ENCODE data around the gene SLC35G3.
"Not testable (repeated sequence)": the region's sequence is repeated elsewhere in the genome, so short reads cannot be mapped to it uniquely, and the experiment has no call there.

The SLC35G3 gene

GRCh38 chr17:35202582-35202981 is 8.4 kb upstream of the SLC35G3 start:
- DNase-seq, result not testable (repeated sequence)

- not testable (repeated sequence) for DNase-seq
Measured at GRCh38 chr17:35195062-35195461, 869 bp upstream of the SLC35G3 start.

GRCh38 chr17:35192708-35193107 is 1.5 kb downstream of the SLC35G3 start:
- no peak for DNase-seq

GRCh38 chr17:35191001-35191695 is 3.0 kb downstream of the SLC35G3 start:
- DNase-seq, result no peak

GRCh38 chr17:35189291-35189690 is 4.9 kb downstream of the SLC35G3 start:
- DNase-seq, result no peak

GRCh38 chr17:35188111-35188510 is 6.1 kb downstream of the SLC35G3 start:
- no peak for DNase-seq

GRCh38 chr17:35187481-35187880 is 6.7 kb downstream of the SLC35G3 start:
- no peak for DNase-seq

GRCh38 chr17:35185849-35186248 is 8.3 kb downstream of the SLC35G3 start:
- no peak for DNase-seq

- DNase-seq, result no peak
Measured at GRCh38 chr17:35184274-35184673, 9.9 kb downstream of the SLC35G3 start.

- DNase-seq, result no peak
Measured at GRCh38 chr17:35183332-35183731, 10.9 kb downstream of the SLC35G3 start.

GRCh38 chr17:35179379-35179778 is 14.8 kb downstream of the SLC35G3 start:
- DNase-seq, result not testable (repeated sequence)

GRCh38 chr17:35176897-35177296 is 17.3 kb downstream of the SLC35G3 start:
- DNase-seq, result peak in 1 of 2 donors; percentile 15

- DNase-seq, result peak in 1 of 2 donors; percentile 14
Measured at GRCh38 chr17:35175638-35176415, 18.4 kb downstream of the SLC35G3 start.

- peak in 1 of 2 donors; percentile 15 for DNase-seq
Measured at GRCh38 chr17:35174835-35175334, 19.3 kb downstream of the SLC35G3 start.

GRCh38 chr17:35172321-35172720 is 21.9 kb downstream of the SLC35G3 start:
- not testable (repeated sequence) for DNase-seq

- DNase-seq, result no peak
Measured at GRCh38 chr17:35171834-35172233, 22.4 kb downstream of the SLC35G3 start.

GRCh38 chr17:35170968-35171771 is 23.0 kb downstream of the SLC35G3 start:
- DNase-seq, result peak in 1 of 2 donors; percentile 34

GRCh38 chr17:35169835-35170363 is 24.3 kb downstream of the SLC35G3 start:
- no peak for DNase-seq

- no peak for DNase-seq
Measured at GRCh38 chr17:35167666-35168065, 26.5 kb downstream of the SLC35G3 start.

GRCh38 chr17:35167046-35167445 is 27.1 kb downstream of the SLC35G3 start:
- no peak for DNase-seq

- DNase-seq, result no peak
Measured at GRCh38 chr17:35166526-35166925, 27.7 kb downstream of the SLC35G3 start.

GRCh38 chr17:35164716-35165115 is 29.5 kb downstream of the SLC35G3 start:
- DNase-seq, result no peak

- DNase-seq, result no peak
Measured at GRCh38 chr17:35163886-35164285, 30.3 kb downstream of the SLC35G3 start.

Measured in stimulated activated CD4-positive, alpha-beta T cell treated with anti-CD3 and anti-CD28 coated beads, Interleukin-2, amount 100 ng/mL, for 24 hours (primary cell).